Smooth muscle cell (in vitro differentiated cells): ENCODE data around the gene ETFRF1. TPM values are rescaled to one million over a fixed set of nuclear protein-coding genes. Genes with fewer than 3 reads are reported as not detected.

Experiments used
- DNase-seq: peaks from one replicate; lab custom pipeline; 2025; ENCODE audit not compliant: unreplicated experiment; lab: John Stamatoyannopoulos, UW
- H2AFZ ChIP-seq: fragments of 200-600 bp; sonication (generic); 2 replicates; pipeline ENCODE4 v1.6.0; 2016; ENCODE audit warnings: antibody characterized with exemption, low read depth, mild to moderate bottlenecking
- H3F3A ChIP-seq: fragments of 200-600 bp; sonication (generic); 2 replicates; pipeline ENCODE4 v1.6.0; 2017; ENCODE audit warnings: antibody characterized with exemption, low read depth
- H3K27ac ChIP-seq: fragments of 200-600 bp; sonication (generic); 2 replicates; pipeline ENCODE4 v1.5.1; 2016; ENCODE audit warnings: low read depth, mild to moderate bottlenecking
- H3K27me3 ChIP-seq: fragments of 200-600 bp; sonication (generic); 2 replicates; pipeline ENCODE4 v1.6.1; 2016; ENCODE audit warnings: low read depth, mild to moderate bottlenecking
- H3K36me3 ChIP-seq: fragments of 200-600 bp; sonication (generic); 2 replicates; pipeline ENCODE4 v1.5.1; 2016; ENCODE audit warnings: low read depth
- H3K4me1 ChIP-seq: fragments of 200-600 bp; sonication (generic); 2 replicates; pipeline ENCODE4 v1.5.1; 2016; ENCODE audit warnings: low read depth
- H3K4me2 ChIP-seq: fragments of 200-600 bp; sonication (generic); 2 replicates; pipeline ENCODE4 v1.6.0; 2016; ENCODE audit warnings: mild to moderate bottlenecking
- H3K4me3 ChIP-seq: fragments of 200-600 bp; sonication (generic); 2 replicates; pipeline ENCODE4 v1.5.1; 2016; ENCODE audit warnings: mild to moderate bottlenecking
- H3K79me2 ChIP-seq: fragments of 200-600 bp; sonication (generic); 2 replicates; pipeline ENCODE4 v1.6.0; 2016; ENCODE audit warnings: low read depth, mild to moderate bottlenecking
- H3K9ac ChIP-seq: fragments of 200-600 bp; sonication (generic); 2 replicates; pipeline ENCODE4 v1.6.0; 2016; ENCODE audit warnings: low read depth
- H3K9me3 ChIP-seq: fragments of 200-600 bp; sonication (generic); replicated peaks from 2 replicates; pipeline ENCODE4 v1.5.1; 2016; ENCODE audit warnings: low read depth
- H4K20me1 ChIP-seq: fragments of 200-600 bp; sonication (generic); 2 replicates; pipeline ENCODE4 v1.6.0; 2016; ENCODE audit warnings: low read depth
- WGBS: methylation state at CpG from one replicate; pipeline ENCODE4 v1.1.7; 2016; ENCODE audit warnings: low lambda C conversion rate; 5-methylcytosine and 5-hydroxymethylcytosine counted together
- polyA plus RNA-seq: library from polyadenylated mRNA; unstranded; fragments of >200 nt; fragmentation: Nextera tagmentation; extraction: Ambion mirVana; gene quantifications from 2 replicates; pipeline ENCODE4 v1.2.1, GENCODE V29; 2016
- total RNA-seq: library from RNA; depleted of rRNA; stranded (reverse); fragments of >200 nt; gene quantifications from 2 replicates; pipeline ENCODE4 v1.2.3, GENCODE V29; 2014
- TF ChIP-seq, protein P1 (sequence below): fragments of 200-600 bp; sonication (generic); IDR thresholded peaks from 2 replicates; pipeline ENCODE4 v1.5.1; 2017; ENCODE audit warnings: borderline replicate concordance, mild to moderate bottlenecking, antibody characterized with exemption; ENCODE audit not compliant: insufficient read depth, poor library complexity, severe bottlenecking

ETFRF1 gene
- total and polyA plus RNA-seq, 2 experiments from 2014 or later, result 11.2 to 20.4 TPM

DNA sequence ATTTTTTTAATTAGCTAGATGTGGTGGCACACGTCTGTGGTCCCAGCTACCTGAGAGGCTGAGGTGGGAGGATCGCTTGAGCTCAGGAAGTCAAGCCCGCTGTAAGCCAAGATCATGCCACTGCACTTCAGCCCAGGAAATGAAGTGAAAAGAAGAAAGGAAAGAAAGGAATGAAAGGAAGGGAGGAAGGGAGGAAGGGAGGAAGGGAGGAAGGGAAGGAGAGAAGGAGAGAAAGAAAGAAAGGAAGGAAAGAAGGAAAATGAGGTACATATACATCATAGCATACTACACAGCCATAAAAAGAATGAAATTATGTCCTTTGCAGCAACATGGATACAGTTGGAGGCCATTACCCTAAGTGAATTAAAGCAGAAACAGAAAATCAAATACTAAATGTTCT lies 12.3 kb upstream of the ETFRF1 start:
- Histone ChIP-seq H3K27ac (no peak overlapping the region), H3K79me2 (no peaks in the 10 kb centered on the region), H4K20me1 (no peaks in the 10 kb centered on the region), H3K4me2 (no peak overlapping the region), H2AFZ (no peak overlapping the region), H3K4me1 (no peaks in the 10 kb centered on the region), H3K27me3 (no peaks in the 10 kb centered on the region), H3F3A (no peaks in the 10 kb centered on the region), H3K9ac (no peak overlapping the region), H3K36me3 (no peaks in the 10 kb centered on the region), H3K9me3 (no peaks in the 10 kb centered on the region), H3K4me3 (no peak overlapping the region)
- no peak for DNase-seq
- WGBS, result 78% methylated on average over 3 of the region's 3 CpGs
- TF ChIP-seq, protein P1, sequence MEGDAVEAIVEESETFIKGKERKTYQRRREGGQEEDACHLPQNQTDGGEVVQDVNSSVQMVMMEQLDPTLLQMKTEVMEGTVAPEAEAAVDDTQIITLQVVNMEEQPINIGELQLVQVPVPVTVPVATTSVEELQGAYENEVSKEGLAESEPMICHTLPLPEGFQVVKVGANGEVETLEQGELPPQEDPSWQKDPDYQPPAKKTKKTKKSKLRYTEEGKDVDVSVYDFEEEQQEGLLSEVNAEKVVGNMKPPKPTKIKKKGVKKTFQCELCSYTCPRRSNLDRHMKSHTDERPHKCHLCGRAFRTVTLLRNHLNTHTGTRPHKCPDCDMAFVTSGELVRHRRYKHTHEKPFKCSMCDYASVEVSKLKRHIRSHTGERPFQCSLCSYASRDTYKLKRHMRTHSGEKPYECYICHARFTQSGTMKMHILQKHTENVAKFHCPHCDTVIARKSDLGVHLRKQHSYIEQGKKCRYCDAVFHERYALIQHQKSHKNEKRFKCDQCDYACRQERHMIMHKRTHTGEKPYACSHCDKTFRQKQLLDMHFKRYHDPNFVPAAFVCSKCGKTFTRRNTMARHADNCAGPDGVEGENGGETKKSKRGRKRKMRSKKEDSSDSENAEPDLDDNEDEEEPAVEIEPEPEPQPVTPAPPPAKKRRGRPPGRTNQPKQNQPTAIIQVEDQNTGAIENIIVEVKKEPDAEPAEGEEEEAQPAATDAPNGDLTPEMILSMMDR, result no peak

DNA sequence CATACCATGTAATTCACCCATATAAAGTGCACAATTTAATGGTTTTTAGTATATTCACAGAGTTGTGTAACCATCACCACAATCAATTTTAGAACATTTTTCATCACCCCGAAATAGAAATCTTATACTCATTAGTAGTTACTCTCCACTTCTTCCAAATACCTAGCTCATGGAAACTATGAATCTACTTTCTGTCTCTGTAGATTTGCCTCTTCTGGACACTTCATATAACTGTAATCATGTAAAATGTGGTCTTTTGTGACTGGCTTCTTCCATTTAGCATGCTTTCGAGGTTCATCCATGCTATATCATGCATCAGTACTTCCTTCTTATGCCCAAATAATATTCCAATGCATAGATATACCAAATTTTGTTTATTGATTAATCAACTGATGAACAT lies 10.9 kb upstream of the ETFRF1 start:
- Histone ChIP-seq H3K27ac (no peak overlapping the region), H3K36me3 (no peaks in the 10 kb centered on the region), H3K27me3 (no peaks in the 10 kb centered on the region), H3K9ac (no peak overlapping the region), H3F3A (no peaks in the 10 kb centered on the region), H3K4me2 (no peak overlapping the region), H3K4me1 (no peaks in the 10 kb centered on the region), H4K20me1 (no peaks in the 10 kb centered on the region), H2AFZ (no peak overlapping the region), H3K79me2 (no peaks in the 10 kb centered on the region), H3K4me3 (no peak overlapping the region), H3K9me3 (no peaks in the 10 kb centered on the region)
- TF ChIP-seq, protein P1, result no peak
- no peak for DNase-seq
- 81% methylated on average over 2 of the region's 2 CpGs for WGBS

DNA sequence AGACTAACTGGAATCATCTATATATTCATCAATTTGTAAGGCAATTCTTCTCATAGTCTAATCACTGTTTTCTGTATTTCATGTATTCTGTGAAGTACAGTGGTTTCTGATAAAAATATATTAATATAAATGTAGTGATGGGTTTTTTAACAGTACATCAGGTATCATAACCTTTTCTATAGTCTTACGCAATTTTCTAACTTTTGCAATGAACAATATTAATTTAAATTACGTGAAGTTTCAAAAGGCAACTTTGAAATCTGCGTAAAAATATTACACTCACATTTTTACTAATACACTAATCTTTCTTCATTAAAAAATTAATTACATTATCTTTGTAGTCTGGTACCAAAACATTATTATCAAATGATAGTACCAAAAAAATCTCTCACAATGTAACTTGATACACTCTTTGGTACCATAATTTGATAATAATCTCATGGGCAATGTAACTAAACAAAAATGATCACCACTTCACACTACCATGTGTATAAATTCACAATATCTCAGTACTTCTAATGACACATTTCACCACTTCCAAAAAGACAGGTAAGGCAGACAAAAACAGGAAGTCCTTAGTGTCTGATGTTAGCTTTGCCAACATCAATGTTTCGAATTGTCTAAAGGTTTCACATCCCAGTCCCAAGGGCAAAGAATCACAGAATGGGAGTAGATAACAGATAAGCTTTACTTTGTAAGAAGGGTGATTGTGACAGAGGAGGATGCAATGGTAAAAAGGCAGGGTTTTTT lies 8.8 kb upstream of the ETFRF1 start:
- Histone ChIP-seq H3K9ac (no peak overlapping the region), H3K9me3 (no peaks in the 10 kb centered on the region), H3K4me2 (no peak overlapping the region), H3K4me1 (no peaks in the 10 kb centered on the region), H3K27me3 (no peaks in the 10 kb centered on the region), H3F3A (no peaks in the 10 kb centered on the region), H3K4me3 (no peak overlapping the region), H3K79me2 (no peaks in the 10 kb centered on the region), H2AFZ (no peak overlapping the region), H4K20me1 (no peaks in the 10 kb centered on the region), H3K36me3 (no peaks in the 10 kb centered on the region), H3K27ac (no peak overlapping the region)
- 94% methylated on average over 4 of the region's 4 CpGs for WGBS
- TF ChIP-seq, protein P1, result no peak
- no peak for DNase-seq
